ENCODE measurements around the gene MSI2.

DNA sequence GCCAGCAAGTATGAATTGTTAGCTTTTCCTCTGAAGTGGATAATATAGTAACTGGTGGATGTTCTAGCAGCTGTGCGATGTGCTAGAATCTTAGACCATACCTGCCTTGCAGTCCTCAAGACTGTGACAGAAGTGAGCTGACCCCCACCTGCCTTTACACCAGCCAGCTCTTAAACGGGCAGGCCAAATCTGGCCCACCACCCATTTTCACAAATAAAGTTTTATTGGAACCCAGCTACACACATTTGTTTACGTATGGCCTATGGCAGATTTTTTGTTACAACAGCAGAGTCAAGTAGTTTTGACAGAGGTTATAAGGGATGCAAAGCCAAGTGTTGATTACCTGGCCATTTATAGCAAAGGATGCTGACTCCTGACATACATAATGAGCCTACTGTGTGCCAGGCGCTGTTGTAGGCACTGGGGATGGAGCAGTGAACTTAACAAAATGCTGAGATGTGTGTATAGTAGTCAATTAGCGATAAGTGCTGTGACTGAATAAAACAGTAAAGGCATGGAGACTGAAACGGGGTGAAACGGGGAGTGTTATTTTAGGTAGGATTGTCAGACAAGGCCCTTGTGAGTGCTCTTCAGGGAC is 79.0 kb downstream of the MSI2 start:
- TF ChIP-seq, protein P1, sequence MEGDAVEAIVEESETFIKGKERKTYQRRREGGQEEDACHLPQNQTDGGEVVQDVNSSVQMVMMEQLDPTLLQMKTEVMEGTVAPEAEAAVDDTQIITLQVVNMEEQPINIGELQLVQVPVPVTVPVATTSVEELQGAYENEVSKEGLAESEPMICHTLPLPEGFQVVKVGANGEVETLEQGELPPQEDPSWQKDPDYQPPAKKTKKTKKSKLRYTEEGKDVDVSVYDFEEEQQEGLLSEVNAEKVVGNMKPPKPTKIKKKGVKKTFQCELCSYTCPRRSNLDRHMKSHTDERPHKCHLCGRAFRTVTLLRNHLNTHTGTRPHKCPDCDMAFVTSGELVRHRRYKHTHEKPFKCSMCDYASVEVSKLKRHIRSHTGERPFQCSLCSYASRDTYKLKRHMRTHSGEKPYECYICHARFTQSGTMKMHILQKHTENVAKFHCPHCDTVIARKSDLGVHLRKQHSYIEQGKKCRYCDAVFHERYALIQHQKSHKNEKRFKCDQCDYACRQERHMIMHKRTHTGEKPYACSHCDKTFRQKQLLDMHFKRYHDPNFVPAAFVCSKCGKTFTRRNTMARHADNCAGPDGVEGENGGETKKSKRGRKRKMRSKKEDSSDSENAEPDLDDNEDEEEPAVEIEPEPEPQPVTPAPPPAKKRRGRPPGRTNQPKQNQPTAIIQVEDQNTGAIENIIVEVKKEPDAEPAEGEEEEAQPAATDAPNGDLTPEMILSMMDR (IDR thresholded peaks at IDR 0.05; ENCODE audit: insufficient read depth, low read length, poor library complexity, severe bottlenecking): no peak
- no peak for TF ChIP-seq EZH2phosphoT487 (conservative IDR thresholded peaks at IDR 0.05; ENCODE audit: low read length)

Data from SU-DHL-6 (cell line).